Measurements from ENCODE around the gene TMEM250. TPM values are rescaled to one million over a fixed set of nuclear protein-coding genes. Genes with fewer than 3 reads are reported as not detected.

Gene TMEM250
- total RNA-seq, 4 donors from 2014 or later = 52.3 to 62.9 (median 55.1) TPM

DNA sequence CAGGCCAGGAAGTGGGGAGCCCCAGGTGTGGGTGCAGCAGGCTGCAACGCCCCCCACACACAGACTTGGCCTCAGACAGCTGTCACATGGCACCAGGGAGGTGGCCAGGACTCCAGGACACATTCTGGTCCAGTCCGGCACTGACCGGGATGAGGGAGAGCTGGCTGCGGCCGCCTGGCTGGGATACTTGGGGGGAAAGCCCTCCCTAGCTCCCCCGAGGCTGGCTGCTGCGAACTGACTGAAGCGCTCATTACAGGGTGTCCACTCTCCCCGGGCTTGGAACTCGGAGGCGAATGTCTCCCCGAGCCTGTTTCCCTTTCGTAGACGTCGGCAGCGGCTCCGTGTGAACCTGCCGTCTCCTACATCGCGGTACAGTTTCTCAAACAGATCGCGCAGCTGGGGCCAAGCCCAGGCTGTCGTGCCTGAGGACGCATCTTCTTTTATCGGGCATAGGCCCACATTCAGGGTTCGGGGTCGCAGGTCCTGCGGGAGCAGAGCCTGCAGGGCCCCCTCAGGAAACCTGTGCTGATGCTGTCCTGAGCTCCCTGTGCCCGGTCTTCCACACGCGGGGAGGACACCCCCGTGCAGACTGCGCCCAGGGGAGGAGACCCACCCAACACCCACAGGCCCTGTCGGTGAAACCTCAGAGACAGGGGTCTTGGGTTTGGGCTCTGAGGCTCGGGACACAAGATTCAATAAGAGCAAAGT lies 43.4 kb downstream of the TMEM250 start:
- intact Hi-C loops (cut with DNase I; ENCODE audit: low total_unique reads) = no loop called here
- TF ChIP-seq, protein P1, sequence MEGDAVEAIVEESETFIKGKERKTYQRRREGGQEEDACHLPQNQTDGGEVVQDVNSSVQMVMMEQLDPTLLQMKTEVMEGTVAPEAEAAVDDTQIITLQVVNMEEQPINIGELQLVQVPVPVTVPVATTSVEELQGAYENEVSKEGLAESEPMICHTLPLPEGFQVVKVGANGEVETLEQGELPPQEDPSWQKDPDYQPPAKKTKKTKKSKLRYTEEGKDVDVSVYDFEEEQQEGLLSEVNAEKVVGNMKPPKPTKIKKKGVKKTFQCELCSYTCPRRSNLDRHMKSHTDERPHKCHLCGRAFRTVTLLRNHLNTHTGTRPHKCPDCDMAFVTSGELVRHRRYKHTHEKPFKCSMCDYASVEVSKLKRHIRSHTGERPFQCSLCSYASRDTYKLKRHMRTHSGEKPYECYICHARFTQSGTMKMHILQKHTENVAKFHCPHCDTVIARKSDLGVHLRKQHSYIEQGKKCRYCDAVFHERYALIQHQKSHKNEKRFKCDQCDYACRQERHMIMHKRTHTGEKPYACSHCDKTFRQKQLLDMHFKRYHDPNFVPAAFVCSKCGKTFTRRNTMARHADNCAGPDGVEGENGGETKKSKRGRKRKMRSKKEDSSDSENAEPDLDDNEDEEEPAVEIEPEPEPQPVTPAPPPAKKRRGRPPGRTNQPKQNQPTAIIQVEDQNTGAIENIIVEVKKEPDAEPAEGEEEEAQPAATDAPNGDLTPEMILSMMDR (IDR thresholded peaks at IDR 0.05) = no peak
- TF ChIP-seq POLR2A (IDR thresholded peaks at IDR 0.05) = no peak
- no peak overlapping the region for H3K4me3 ChIP-seq (ENCODE audit: low read depth, poor library complexity, severe bottlenecking)
- WGBS, 2 donors = 89% methylated on average over 34 of the region's 35 CpGs
- DNase-seq (ENCODE audit: low spot score in 2 of 2) = no peak

DNA sequence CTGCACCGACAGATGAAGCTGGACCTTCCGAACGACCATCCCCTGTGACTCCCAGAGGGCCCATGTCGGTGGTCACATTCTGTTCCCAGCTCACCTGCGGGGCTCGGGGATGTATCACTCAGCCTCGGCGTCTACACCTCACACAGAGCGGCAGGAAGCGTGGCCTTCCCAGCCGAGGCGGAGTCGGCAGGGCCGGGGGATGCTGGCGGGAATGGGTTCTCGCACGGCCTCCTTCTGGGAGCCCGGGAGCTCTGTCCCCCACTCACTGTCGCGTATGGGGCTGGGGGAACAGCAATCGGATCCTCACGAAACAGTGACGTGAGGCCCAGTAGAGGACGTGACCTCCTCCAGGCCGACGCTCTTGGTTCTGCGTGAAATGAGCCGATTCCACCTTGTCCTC lies 44.0 kb downstream of the TMEM250 start:
- TF ChIP-seq POLR2A (IDR thresholded peaks at IDR 0.05) = no peak
- TF ChIP-seq, protein P1 (IDR thresholded peaks at IDR 0.05) = no peak
- no peak for DNase-seq (ENCODE audit: low spot score in 2 of 2)
- no peak overlapping the region for H3K4me3 ChIP-seq (ENCODE audit: low read depth, poor library complexity, severe bottlenecking)
- WGBS, 2 donors = 94 to 96% methylated on average over 24 to 28 of the region's 28 CpGs
- intact Hi-C loops (cut with DNase I; ENCODE audit: low total_unique reads) = no loop called here

Other genes with a start within 250 kb of the TMEM250 start
- 10 to 100 TPM; 32.2 to 46.1 (median 34.0) TPM for gene CAMSAP1, start 211.3 kb downstream of the TMEM250 start, total RNA-seq
- 10 to 100 TPM; 89.3 to 99.3 (median 96.9) TPM for gene UBAC1, start 157.5 kb downstream of the TMEM250 start, total RNA-seq
- gene NACC2, start 23.6 kb downstream of the TMEM250 start, total RNA-seq = 10 to 100 TPM in 3 of 4 donors, 1 to 10 TPM in 1; 9.1 to 17.3 (median 13.4) TPM
- under 1 TPM in 1 of 4 donors, not detected in 3; 0.42 TPM for gene LHX3, start 86.3 kb upstream of the TMEM250 start, total RNA-seq
- gene QSOX2, start 126.9 kb upstream of the TMEM250 start, total RNA-seq = 10 to 100 TPM in 2 of 4 donors, 1 to 10 TPM in 2; 8.7 to 13.0 (median 11.1) TPM
- 1 to 10 TPM in 1 of 4 donors, not detected in 3; 1.1 TPM for gene CCDC187, start 185.2 kb upstream of the TMEM250 start, total RNA-seq
- gene GPSM1, start 208.7 kb upstream of the TMEM250 start, total RNA-seq = 10 to 100 TPM; 21.0 to 37.1 (median 28.1) TPM
- gene DNLZ, start 244.9 kb upstream of the TMEM250 start, total RNA-seq = 10 to 100 TPM; 30.9 to 64.6 (median 44.1) TPM